Skeletal muscle tissue (tissue), 4 donors: ENCODE results near the gene PITRM1. TPM values are rescaled to one million over a fixed set of nuclear protein-coding genes. Genes with fewer than 3 reads are reported as not detected.

Experiments
- H3K27ac ChIP-seq: one replicate; pipeline ENCODE4 v1.7.0; 2013; ENCODE audit warnings: mild to moderate bottlenecking, low read depth, low read length, inconsistent platforms
- H3K27me3 ChIP-seq, 3 donors: one replicate each; pipeline ENCODE4 v1.7.0; 2013; ENCODE audit warnings: low read length in 3 of 3; ENCODE audit not compliant: control insufficient read depth in 3 of 3, insufficient read depth in 3 of 3
- H3K36me3 ChIP-seq, 3 donors: one replicate each; pipeline ENCODE4 v1.7.0; 2013; ENCODE audit warnings: low read length in 3 of 3; ENCODE audit not compliant: control insufficient read depth in 3 of 3, insufficient read depth in 3 of 3
- H3K4me1 ChIP-seq, 3 donors: one replicate each; pipeline ENCODE4 v1.7.0; 2013; ENCODE audit warnings: low read length in 3 of 3, mild to moderate bottlenecking in 3 of 3; ENCODE audit not compliant: control insufficient read depth in 3 of 3, insufficient read depth in 3 of 3
- H3K4me3 ChIP-seq, 3 donors: one replicate each; pipeline ENCODE4 v1.7.0; 2013; ENCODE audit warnings: low read length in 3 of 3
- H3K9ac ChIP-seq, 3 donors: one replicate each; pipeline ENCODE4 v1.7.0; 2013; ENCODE audit warnings: low read length in 3 of 3, mild to moderate bottlenecking in 3 of 3, moderate library complexity in 2 of 3, low read depth in 1 of 3
- H3K9me3 ChIP-seq, 3 donors: one replicate each; pipeline ENCODE4 v1.7.0; 2013; ENCODE audit warnings: low read length in 3 of 3; ENCODE audit not compliant: control insufficient read depth in 3 of 3
- total RNA-seq: library from RNA; depleted of rRNA; stranded (reverse); fragments of >200 nt; gene quantifications from one replicate; pipeline ENCODE4 v1.2.3, GENCODE V29; 2014
- donor health status: Osteomylitis.

PITRM1 gene
- total RNA-seq, 1 donor from 2014 or later, result 44.9 TPM

- H3K9me3 ChIP-seq, result no peaks in the 10 kb centered on the region
- H3K4me1 ChIP-seq, result peaks cover 4 to 8% (median 5%) of the 10 kb centered on the region in 3 donors
- H3K27ac ChIP-seq, result no peak overlapping the region
- H3K9ac ChIP-seq, result no peak overlapping the region
- peaks cover 0 to 14% (median 0%) of the 10 kb centered on the region in 3 donors for H3K27me3 ChIP-seq
- no peak overlapping the region for H3K4me3 ChIP-seq
- no peaks in the 10 kb centered on the region for H3K36me3 ChIP-seq
Observed at GRCh38 chr10:3198900-3199299, 26.3 kb upstream of the PITRM1 start.

- Histone ChIP-seq H3K36me3 (no peaks in the 10 kb centered on the region), H3K4me1 (peaks cover 4 to 8% (median 5%) of the 10 kb centered on the region in 3 donors), H3K27ac (no peak overlapping the region), H3K9me3 (no peaks in the 10 kb centered on the region), H3K9ac (peak overlapping the region in 2 of 3 donors; percentile 16 to 28), H3K4me3 (peak overlapping the region; percentile 52 to 65 (median 53)), H3K27me3 (peaks cover 0 to 14% (median 0%) of the 10 kb centered on the region in 3 donors)
Observed at GRCh38 chr10:3197348-3198003, 24.9 kb upstream of the PITRM1 start.

- peak overlapping the region in 2 of 3 donors; percentile 45 to 65 for H3K4me3 ChIP-seq
- peak overlapping the region in 1 of 3 donors; percentile 25 for H3K9ac ChIP-seq
- no peaks in the 10 kb centered on the region for H3K36me3 ChIP-seq
- no peaks in the 10 kb centered on the region for H3K9me3 ChIP-seq
- peaks cover 4 to 8% (median 5%) of the 10 kb centered on the region in 3 donors for H3K4me1 ChIP-seq
- H3K27ac ChIP-seq, result no peak overlapping the region
- H3K27me3 ChIP-seq, result peaks cover 0 to 14% (median 0%) of the 10 kb centered on the region in 3 donors
Observed at GRCh38 chr10:3196958-3197347, 24.4 kb upstream of the PITRM1 start.

GRCh38 chr10:3196482-3196881, 23.9 kb upstream of the PITRM1 start:
- Histone ChIP-seq H3K36me3 (no peaks in the 10 kb centered on the region), H3K27ac (no peak overlapping the region), H3K9me3 (no peaks in the 10 kb centered on the region), H3K4me3 (no peak overlapping the region), H3K9ac (peak overlapping the region in 1 of 3 donors; percentile 25), H3K4me1 (peaks cover 4 to 8% (median 5%) of the 10 kb centered on the region in 3 donors), H3K27me3 (peaks cover 0 to 14% (median 0%) of the 10 kb centered on the region in 3 donors)

- H3K36me3 ChIP-seq, result no peaks in the 10 kb centered on the region
- no peaks in the 10 kb centered on the region for H3K9me3 ChIP-seq
- H3K4me3 ChIP-seq, result no peak overlapping the region
- no peak overlapping the region for H3K9ac ChIP-seq
- H3K27ac ChIP-seq, result no peak overlapping the region
- peaks cover 4 to 8% (median 5%) of the 10 kb centered on the region in 3 donors for H3K4me1 ChIP-seq
- peaks cover 0 to 14% (median 0%) of the 10 kb centered on the region in 3 donors for H3K27me3 ChIP-seq
Observed at GRCh38 chr10:3195726-3196125, 23.1 kb upstream of the PITRM1 start.

- Histone ChIP-seq H3K4me1 (peaks cover 4 to 8% (median 5%) of the 10 kb centered on the region in 3 donors), H3K27me3 (peaks cover 0 to 14% (median 0%) of the 10 kb centered on the region in 3 donors), H3K9me3 (no peaks in the 10 kb centered on the region), H3K36me3 (no peaks in the 10 kb centered on the region), H3K9ac (no peak overlapping the region), H3K4me3 (no peak overlapping the region), H3K27ac (no peak overlapping the region)
Observed at GRCh38 chr10:3195286-3195685, 22.7 kb upstream of the PITRM1 start.

GRCh38 chr10:3194871-3195270, 22.3 kb upstream of the PITRM1 start:
- no peak overlapping the region for H3K4me3 ChIP-seq
- H3K9me3 ChIP-seq, result no peaks in the 10 kb centered on the region
- no peak overlapping the region for H3K27ac ChIP-seq
- no peaks in the 10 kb centered on the region for H3K36me3 ChIP-seq
- H3K4me1 ChIP-seq, result peaks cover 4 to 8% (median 5%) of the 10 kb centered on the region in 3 donors
- H3K27me3 ChIP-seq, result peaks cover 0 to 9% (median 0%) of the 10 kb centered on the region in 3 donors
- H3K9ac ChIP-seq, result no peak overlapping the region

- no peak overlapping the region for H3K4me3 ChIP-seq
- no peak overlapping the region for H3K27ac ChIP-seq
- no peak overlapping the region for H3K9ac ChIP-seq
- no peaks in the 10 kb centered on the region for H3K27me3 ChIP-seq
- H3K4me1 ChIP-seq, result peaks cover 4 to 8% (median 5%) of the 10 kb centered on the region in 3 donors
- H3K9me3 ChIP-seq, result no peaks in the 10 kb centered on the region
- no peaks in the 10 kb centered on the region for H3K36me3 ChIP-seq
Observed at GRCh38 chr10:3193751-3194150, 21.2 kb upstream of the PITRM1 start.

GRCh38 chr10:3192856-3193635, 20.5 kb upstream of the PITRM1 start:
- H3K4me3 ChIP-seq, result peak overlapping the region in 2 of 3 donors; percentile 1 to 31

GRCh38 chr10:3190817-3191216, 18.2 kb upstream of the PITRM1 start:
- Histone ChIP-seq H3K27me3 (no peaks in the 10 kb centered on the region), H3K9me3 (no peaks in the 10 kb centered on the region), H3K4me3 (no peak overlapping the region), H3K36me3 (no peaks in the 10 kb centered on the region), H3K9ac (no peak overlapping the region), H3K27ac (no peak overlapping the region), H3K4me1 (no peaks in the 10 kb centered on the region)

More at GRCh38 chr10:3192856-3193635, 20.5 kb upstream of the PITRM1 start:
- Histone ChIP-seq H3K27me3 (no peaks in the 10 kb centered on the region), H3K27ac (no peak overlapping the region), H3K36me3 (no peaks in the 10 kb centered on the region), H3K4me1 (peaks cover 4 to 8% (median 5%) of the 10 kb centered on the region in 3 donors), H3K9me3 (no peaks in the 10 kb centered on the region), H3K9ac (no peak overlapping the region)
